ENCODE results near the gene PLD5.
"Not testable (repeated sequence)": the region's sequence is repeated elsewhere in the genome, so short reads cannot be mapped to it uniquely, and the experiment has no call there.

PLD5 gene

GRCh38 chr1:242477944-242478343, 46.6 kb downstream of the PLD5 start:
- no peak for DNase-seq

DNA sequence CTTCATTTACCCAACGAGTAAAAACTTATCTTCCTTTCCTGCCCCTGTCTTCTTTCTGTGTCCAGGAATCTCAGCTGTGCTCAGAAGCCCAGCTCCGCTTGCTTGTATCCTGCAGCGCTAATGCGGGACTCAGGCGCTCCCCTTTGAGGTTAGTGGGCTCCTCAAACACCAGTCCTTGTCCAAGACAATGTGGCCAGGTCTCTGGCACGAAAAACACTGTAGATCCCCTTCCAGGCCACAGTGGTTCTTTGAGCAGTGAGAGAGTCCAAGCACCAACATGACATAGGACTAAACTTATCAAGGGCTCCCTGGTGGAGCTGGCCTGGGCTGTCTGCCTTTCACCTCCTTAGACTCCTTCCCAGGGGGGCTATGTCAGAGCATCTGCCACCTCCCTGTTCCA, 53.7 kb downstream of the PLD5 start:
- no peak for DNase-seq

DNA sequence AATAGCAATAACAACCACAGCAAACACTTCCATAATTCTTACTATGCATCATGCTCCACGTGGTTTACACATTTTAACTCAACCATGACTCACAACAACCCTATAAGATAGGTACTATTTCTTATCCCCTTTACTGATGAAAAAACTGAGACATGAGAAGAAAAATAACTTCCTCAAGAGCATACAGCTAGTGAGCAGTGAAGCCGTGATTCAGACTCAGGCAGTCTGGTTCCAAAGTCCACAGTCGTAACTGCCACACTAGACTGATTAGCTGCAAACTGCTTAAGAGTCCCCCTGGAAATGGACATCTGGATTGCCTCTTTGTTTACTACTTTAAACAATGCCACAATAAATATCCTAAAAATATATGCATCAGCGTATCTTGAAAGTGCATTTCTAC, 55.7 kb downstream of the PLD5 start:
- no peak for DNase-seq

- peak in 1 of 2 experiments; percentile 35 for DNase-seq
These were observed 56.8 kb downstream of the PLD5 start for GRCh38 chr1:242467556-242468145.

- DNase-seq, result no peak
These were observed 61.6 kb downstream of the PLD5 start for GRCh38 chr1:242462867-242463266.

- not testable (repeated sequence) for DNase-seq
These were observed 64.8 kb downstream of the PLD5 start for GRCh38 chr1:242459740-242460139.

DNA sequence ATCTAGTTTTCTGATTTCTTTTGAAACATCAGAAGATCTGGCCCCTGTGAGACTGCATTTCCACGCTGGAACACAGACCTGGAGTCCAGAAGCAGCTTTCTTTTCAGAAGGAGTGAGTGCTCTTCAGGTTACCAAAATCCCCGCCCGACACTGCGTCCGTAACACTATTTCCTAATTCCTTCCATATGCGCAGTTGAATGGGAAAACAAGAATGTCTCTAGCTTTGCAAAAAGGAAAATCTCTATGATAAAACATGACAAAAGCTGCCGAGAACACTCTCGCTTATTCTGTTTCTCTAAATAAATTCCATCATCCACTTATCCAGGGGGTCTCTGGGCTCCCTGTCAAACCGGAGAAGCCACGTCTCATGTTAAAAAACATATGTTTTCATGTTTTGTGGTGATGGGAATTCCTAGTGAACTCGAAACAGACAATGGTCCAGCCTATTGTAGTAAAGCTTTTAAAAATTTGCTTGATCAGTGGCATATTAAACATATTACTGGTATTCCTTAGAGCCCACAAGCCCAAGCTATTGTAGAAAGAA, 67.7 kb downstream of the PLD5 start:
- no peak for DNase-seq

DNA sequence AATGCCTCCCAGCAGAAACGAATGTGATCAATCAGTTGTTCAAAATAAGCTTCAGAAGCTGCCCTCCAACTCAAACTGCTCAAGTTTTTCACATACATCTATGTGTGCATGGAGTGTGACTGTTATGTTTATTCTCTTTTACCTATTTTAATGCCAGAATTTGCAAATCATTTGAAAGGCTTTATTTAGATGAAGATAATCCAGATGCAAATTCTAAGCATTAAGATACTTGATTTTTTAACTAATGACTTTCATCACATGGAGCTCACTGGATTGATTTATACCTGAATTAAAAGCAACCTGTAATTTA, 69.5 kb downstream of the PLD5 start:
- DNase-seq, result no peak

DNA sequence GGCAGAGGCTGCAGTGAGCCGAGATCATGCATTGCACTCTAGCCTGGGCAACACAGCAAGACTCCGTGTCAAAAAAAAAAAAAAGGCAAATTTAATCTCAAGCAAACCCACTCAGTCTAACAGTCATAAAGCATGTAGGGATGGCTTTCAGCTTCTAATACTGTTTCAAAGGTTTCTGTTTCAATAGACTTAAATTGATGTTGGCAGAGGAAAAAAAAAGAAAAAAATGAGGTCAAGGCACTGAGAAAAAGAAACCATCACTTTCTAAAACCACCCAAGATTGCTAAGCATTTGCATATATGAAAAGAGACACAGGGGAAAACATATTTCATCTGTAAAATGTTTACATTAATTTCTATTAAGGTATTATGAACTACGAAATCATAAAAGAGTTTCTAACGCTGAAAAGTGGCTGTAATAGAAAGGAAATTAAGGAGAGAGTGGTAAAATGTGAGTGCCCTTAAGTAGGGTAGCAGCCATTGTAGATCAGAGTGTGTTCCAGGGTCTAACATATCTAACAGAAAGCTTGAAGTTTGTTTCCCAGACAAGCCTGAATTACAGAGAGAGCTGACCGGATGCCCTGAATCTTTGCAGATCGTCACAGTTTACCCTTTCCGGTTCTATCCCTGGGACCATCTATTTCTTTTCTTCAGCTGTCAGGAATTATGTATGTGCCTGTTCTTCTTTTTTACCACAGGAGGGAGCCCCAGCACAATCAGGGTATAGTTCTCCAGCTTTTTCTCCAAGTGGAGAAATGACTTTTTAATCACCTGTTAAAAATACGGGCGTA, 70.0 kb downstream of the PLD5 start:
- peak in 1 of 2 experiments; percentile 13 for DNase-seq

- no peak for DNase-seq
These were observed 71.9 kb downstream of the PLD5 start for GRCh38 chr1:242452573-242452972.

DNA sequence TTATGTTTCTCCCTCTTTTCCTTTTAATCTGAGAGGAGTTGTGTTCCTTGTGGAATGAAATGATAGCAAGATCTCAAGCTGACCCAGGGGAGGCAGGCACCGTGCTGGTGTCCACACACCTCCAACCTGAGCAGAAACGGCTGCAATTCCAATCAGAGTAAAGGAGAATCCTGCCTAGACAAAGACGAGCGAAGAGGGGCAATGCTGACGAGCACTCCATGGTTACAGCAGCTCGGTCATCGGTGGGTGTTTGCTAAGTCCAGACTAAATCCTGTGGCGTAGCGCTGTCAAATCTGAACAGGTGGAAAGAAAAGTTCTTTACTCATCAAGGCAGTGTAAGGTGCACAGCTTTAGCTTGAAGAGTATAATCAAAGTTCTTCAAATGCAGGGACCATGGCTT, 74.8 kb downstream of the PLD5 start:
- peak in 1 of 2 experiments; percentile 66 for DNase-seq

GRCh38 chr1:242448910-242449645, 75.4 kb downstream of the PLD5 start:
- DNase-seq, result peak in 1 of 2 experiments; percentile 66

- DNase-seq, result no peak
These were observed 76.8 kb downstream of the PLD5 start for GRCh38 chr1:242447689-242448088.

DNA sequence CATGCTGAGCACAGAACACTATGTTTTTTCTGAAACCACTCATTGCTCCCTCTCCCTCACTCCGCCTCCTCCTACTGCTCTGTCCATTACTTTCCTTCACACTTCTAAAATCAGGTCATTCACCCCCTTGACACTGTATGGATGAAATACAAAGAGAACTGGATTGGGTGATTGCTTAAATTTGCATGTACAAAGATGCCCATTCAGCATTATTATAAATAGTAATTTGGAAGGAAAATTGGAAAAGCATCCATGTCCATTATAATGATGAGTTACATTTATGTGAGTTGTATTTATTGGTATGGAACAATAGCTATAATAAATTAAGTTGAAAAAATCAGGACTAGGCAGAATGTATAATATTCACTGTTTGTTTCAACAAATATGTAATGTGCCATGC, 83.7 kb downstream of the PLD5 start:
- DNase-seq, result no peak

GRCh38 chr1:242435200-242435599, 89.3 kb downstream of the PLD5 start:
- DNase-seq, result no peak

DNA sequence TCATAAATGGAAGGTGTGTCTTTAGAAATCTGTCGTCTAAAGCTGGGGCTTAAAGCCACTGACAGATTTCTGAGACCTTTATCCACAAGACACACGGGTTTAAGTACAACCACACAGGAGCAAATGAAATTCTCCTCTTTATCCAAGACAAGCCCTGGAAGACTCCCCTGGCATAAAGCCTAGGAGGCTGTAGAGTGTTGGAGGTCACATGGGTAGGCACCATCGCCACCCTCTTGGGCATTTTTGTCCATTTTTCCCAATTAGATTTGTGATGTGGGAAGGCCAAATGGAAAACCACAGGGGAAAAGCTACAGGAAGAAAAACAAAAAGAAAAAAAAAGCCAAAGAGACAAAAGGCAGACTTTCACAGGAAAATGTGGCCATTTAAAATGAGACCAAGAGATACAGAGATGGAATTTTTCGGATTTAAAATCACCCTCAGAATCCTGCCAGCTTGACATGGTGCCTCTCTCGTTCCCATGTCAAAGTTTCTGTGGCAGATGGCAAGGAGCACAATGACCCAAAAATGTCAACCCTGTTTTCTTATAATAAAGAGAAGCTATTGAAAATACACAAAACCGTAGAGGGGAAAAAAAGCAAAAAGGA, 91.9 kb downstream of the PLD5 start:
- peak; percentile 55 to 95 for DNase-seq

DNA sequence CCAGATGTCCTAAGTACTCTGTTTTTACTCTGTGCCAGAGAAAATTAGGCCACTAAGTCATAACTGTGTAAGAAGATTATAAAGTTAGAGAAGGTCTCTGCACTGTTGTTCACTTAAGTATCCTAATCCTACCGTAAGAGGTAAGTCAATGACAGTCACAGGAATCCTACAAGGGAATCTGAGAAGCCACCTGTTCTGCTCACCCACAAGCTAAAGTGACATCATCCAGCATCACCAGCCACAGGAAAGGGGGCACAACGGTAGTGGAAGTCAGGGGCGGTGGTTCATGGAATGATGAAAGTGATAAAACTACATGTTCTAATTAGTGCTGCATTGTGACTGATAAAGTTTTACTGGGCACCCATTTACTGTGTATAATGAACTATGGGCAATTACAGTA, 92.7 kb downstream of the PLD5 start:
- no peak for DNase-seq

DNA sequence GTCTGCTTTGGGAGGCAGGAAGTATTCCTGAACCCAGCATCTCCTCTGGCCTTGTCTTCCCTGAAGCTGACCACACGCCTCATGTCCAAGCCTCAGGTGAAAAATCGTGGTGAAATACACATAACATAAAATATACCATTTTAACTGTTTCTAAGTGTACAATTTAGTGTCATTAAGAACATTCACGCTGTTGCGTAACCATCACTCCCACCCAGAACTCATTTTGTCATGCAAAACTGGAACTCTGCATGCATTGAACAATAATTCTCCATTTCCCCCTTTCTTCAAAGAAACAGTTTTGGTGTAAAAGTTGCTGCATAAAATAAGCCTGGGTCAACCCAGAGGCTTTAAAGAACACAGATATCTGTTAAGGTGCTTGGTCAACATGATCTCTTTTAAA, 93.5 kb downstream of the PLD5 start:
- no peak for DNase-seq

DNA sequence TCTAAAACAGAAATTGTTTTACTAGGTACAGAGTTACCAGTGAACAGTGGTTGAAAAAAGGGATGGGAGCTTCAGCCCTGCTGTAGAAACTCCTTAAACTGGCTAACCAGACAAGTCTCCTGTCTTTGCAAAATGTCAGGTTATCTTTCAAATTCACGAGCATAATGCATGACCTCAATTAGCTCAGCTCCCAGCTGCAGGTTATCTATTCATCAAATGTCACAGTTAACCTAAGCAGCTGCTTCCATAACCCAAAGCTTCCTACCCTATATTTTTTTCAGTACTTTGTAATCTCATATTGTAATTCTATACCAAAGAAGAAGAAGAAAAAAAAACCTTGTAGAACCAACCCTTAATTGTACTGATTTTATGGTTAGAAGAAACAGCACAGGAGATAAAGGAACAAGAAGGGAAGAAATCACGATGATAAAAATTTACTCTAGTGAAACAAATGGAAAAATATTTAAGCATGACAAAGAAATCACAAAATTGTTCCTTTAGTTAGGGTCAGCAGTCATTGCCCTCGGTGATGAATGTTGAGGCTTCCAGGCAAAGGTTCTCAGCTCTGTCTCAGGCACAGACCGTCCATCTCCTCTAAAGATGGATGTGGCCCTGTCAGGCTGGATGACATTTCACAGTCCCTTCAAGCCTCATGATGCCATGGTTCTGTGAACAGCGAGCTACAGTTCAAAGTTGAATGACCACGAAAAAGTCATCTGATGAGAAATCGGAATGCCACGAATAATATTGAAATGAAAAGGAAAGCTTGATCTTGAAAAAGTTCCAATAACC, 95.9 kb downstream of the PLD5 start:
- DNase-seq, result no peak

DNA sequence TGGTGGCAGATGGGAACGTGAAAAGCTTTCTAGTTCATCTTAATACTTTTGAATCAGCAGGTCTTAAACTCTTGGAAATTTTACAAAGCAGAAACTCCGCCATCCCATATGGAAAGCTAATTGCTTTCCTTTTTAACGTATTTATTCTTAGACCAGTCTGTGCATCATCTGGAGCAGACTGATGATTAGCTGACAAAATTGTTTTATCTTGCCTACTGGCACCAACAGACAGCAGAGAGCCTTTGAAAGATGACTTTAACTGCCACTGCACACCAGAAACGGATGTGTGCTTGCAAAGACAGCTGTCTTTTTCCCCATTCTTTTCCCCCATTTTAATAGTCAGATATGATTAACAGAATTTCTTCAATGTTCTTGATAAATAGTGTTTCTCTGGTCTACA, 97.0 kb downstream of the PLD5 start:
- DNase-seq, result no peak

DNA sequence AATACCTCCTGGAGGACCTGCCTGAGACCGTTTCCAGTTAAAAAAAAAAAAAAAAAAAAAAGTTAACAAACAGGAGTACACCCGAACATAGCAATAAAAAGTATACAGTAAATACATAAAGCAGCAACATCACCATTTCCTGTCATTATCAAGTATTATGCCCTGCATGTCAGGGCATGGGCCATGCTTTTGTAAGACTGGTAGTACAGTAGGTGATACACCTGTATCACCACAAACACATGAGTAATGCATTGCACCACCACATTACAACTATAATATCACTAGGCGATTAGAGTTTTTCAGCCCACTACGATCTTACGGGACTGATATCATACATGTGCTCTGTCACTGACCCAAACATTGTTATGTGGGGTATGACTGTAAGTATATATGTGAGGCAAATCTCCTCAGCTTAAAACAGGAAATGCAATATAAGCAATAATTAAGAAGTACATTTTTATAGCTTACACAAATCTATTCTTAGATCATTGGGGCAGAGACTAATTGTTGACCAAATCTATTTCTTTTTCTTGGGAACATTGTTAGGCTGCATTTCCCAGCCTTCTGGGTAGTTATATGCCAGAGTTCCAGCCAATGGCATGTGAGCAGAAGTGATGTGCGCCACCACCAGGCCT, 98.1 kb downstream of the PLD5 start:
- DNase-seq, result no peak

GRCh38 chr1:242425232-242425631, 99.3 kb downstream of the PLD5 start:
- DNase-seq, result no peak
